GM03348 (cell line): ENCODE data around the gene LRR1.
A peak's percentile ranks its signal among the peaks of the same experiment; 100 is the strongest.
"Not testable (repeated sequence)": the region's sequence is repeated elsewhere in the genome, so short reads cannot be mapped to it uniquely, and the experiment has no call there.

ENCODE experiments used
- DNase-seq: peaks from one replicate; pipeline ENCODE4 v3.0.0; 2012; ENCODE audit warnings: low spot score

LRR1 gene

GRCh38 chr14:49598485-49599300 lies at the start of gene LRR1:
LRR1 (plus strand) TSS chr14:49598940; CDS start chr14:49599021, 81 bp downstream.
- DNase-seq = peak; percentile 87

- DNase-seq = no peak
These were observed 49.3 kb upstream of the LRR1 start for GRCh38 chr14:49549446-49549845.

- peak; percentile 11 for DNase-seq
These were observed 48.9 kb upstream of the LRR1 start for GRCh38 chr14:49549881-49550280.

GRCh38 chr14:49550286-49551184 lies 48.2 kb upstream of the LRR1 start:
- peak; percentile 24 for DNase-seq

- no peak for DNase-seq
These were observed 47.2 kb upstream of the LRR1 start for GRCh38 chr14:49551569-49551968.

GRCh38 chr14:49553106-49553505 lies 45.6 kb upstream of the LRR1 start:
- no peak for DNase-seq

GRCh38 chr14:49553892-49554291 lies 44.8 kb upstream of the LRR1 start:
- no peak for DNase-seq

GRCh38 chr14:49559979-49560768 lies 38.6 kb upstream of the LRR1 start:
- no peak for DNase-seq

- no peak for DNase-seq
These were observed 32.0 kb upstream of the LRR1 start for GRCh38 chr14:49566714-49567113.

GRCh38 chr14:49569281-49569680 lies 29.5 kb upstream of the LRR1 start:
- DNase-seq = no peak

- no peak for DNase-seq
These were observed 24.7 kb upstream of the LRR1 start for GRCh38 chr14:49574038-49574437.

- no peak for DNase-seq
These were observed 20.6 kb upstream of the LRR1 start for GRCh38 chr14:49578141-49578540.

- DNase-seq = no peak
These were observed 18.9 kb upstream of the LRR1 start for GRCh38 chr14:49579841-49580240.

GRCh38 chr14:49581209-49582112 lies 17.3 kb upstream of the LRR1 start:
- DNase-seq = no peak

- no peak for DNase-seq
These were observed 16.4 kb upstream of the LRR1 start for GRCh38 chr14:49582113-49582977.

GRCh38 chr14:49583629-49584028 lies 15.1 kb upstream of the LRR1 start:
- DNase-seq = no peak

- no peak for DNase-seq
These were observed 14.7 kb upstream of the LRR1 start for GRCh38 chr14:49584058-49584457.

GRCh38 chr14:49584981-49585640 lies 13.6 kb upstream of the LRR1 start:
- DNase-seq = not testable (repeated sequence)

GRCh38 chr14:49585803-49586672 lies 12.7 kb upstream of the LRR1 start, which contains the start of gene RPS29:
RPS29 (minus strand) TSS chr14:49586380; CDS start chr14:49586346, 34 bp downstream.
- DNase-seq = peak; percentile 96
